IMR-90 (cell line): ENCODE results near the gene PRAF2. TPM values are rescaled to one million over a fixed set of nuclear protein-coding genes. Genes with fewer than 3 reads are reported as not detected.

ENCODE experiments used
- ATAC-seq: fragments of 200-7000 bp; cut with Tn5 transposase; 2 replicates; pipeline ENCODE4 v1.9.1; 2020; ENCODE audit warnings: low read depth, mild to moderate bottlenecking, moderate library complexity
- BruUV-seq: library from RNA; stranded (reverse); fragments of 400-500 nt; replicated peaks from 2 replicates; lab custom pipeline; 2021; lab: Mats Ljungman, UMichigan
- CTCF ChIA-PET: fragments of 300-600 bp; formaldehyde crosslinking; extraction: SDS; loops from one replicate; lab custom pipeline; 2021; ENCODE audit warnings: antibody characterized with exemption; lab: Yijun Ruan, JAX
- POLR2A ChIA-PET: fragments of 300-600 bp; sonication (Branson Sonifier 250); formaldehyde crosslinking; loops from one replicate; lab custom pipeline; 2022; ENCODE audit warnings: antibody characterized with exemption; ENCODE audit not compliant: unreplicated experiment; lab: Charles Lee
- DNase-seq: peaks from one replicate; pipeline ENCODE4 v3.0.0; 2013
- H2AFZ ChIP-seq: replicated peaks from 2 replicates; pipeline ENCODE3; 2013; ENCODE audit warnings: low read length, mild to moderate bottlenecking; ENCODE audit not compliant: poor library complexity
- H2AK5ac ChIP-seq: 2 replicates; pipeline ENCODE4 v1.6.1; 2013; ENCODE audit warnings: low read depth, low read length, inconsistent platforms
- H2AK9ac ChIP-seq: replicated peaks from 2 replicates; pipeline ENCODE3; 2013; ENCODE audit warnings: mild to moderate bottlenecking, low read depth, low read length, moderate library complexity; ENCODE audit not compliant: poor library complexity
- H2BK120ac ChIP-seq: 2 replicates; pipeline ENCODE4 v1.6.1; 2013; ENCODE audit warnings: low read depth, low read length, inconsistent platforms
- H2BK15ac ChIP-seq: 3 replicates; pipeline ENCODE4 v1.6.1; 2013; ENCODE audit warnings: low read depth, low read length, inconsistent platforms
- H2BK20ac ChIP-seq: 2 replicates; pipeline ENCODE4 v1.6.1; 2013; ENCODE audit warnings: low read depth, mild to moderate bottlenecking, inconsistent platforms, low read length, moderate library complexity
- H2BK5ac ChIP-seq: 2 replicates; pipeline ENCODE4 v1.6.1; 2013; ENCODE audit warnings: mild to moderate bottlenecking, low read depth, low read length, inconsistent platforms; ENCODE audit not compliant: poor library complexity, severe bottlenecking
- H3K14ac ChIP-seq: replicated peaks from 2 replicates; pipeline ENCODE4 v1.6.1; 2013; ENCODE audit warnings: low read depth, low read length, inconsistent platforms
- H3K18ac ChIP-seq: 2 replicates; pipeline ENCODE4 v1.6.1; 2013; ENCODE audit warnings: low read depth, low read length, control low read depth
- H3K23ac ChIP-seq: 2 replicates; pipeline ENCODE4 v1.6.1; 2013; ENCODE audit warnings: low read depth, low read length, inconsistent platforms
- H3K27ac ChIP-seq: 2 replicates; pipeline ENCODE4 v1.5.1; 2013; ENCODE audit warnings: mild to moderate bottlenecking, control low read depth, low read length; ENCODE audit not compliant: insufficient read depth
- H3K27me3 ChIP-seq: 2 replicates; pipeline ENCODE4 v1.6.1; 2013; ENCODE audit warnings: low read length; ENCODE audit not compliant: control insufficient read depth, insufficient read depth
- H3K36me3 ChIP-seq: 2 replicates; pipeline ENCODE4 v1.6.1; 2013; ENCODE audit warnings: low read length, mixed read lengths; ENCODE audit not compliant: control insufficient read depth, insufficient read depth
- H3K4ac ChIP-seq: 2 replicates; pipeline ENCODE4 v1.6.1; 2013; ENCODE audit warnings: low read depth, low read length, inconsistent platforms
- H3K4me1 ChIP-seq: 2 replicates; pipeline ENCODE4 v1.6.1; 2013; ENCODE audit warnings: low read length, mixed read lengths; ENCODE audit not compliant: control insufficient read depth, insufficient read depth
- H3K4me2 ChIP-seq: 2 replicates; pipeline ENCODE4 v1.6.1; 2013; ENCODE audit warnings: low read depth, mild to moderate bottlenecking, control low read depth, low read length, moderate library complexity
- H3K4me3 ChIP-seq: 2 replicates; pipeline ENCODE4 v1.5.1; 2013; ENCODE audit warnings: low read depth, mild to moderate bottlenecking, control low read depth, low read length, moderate library complexity; ENCODE audit not compliant: insufficient read depth
- H3K56ac ChIP-seq: 2 replicates; pipeline ENCODE4 v1.6.1; 2013; ENCODE audit warnings: low read length, inconsistent platforms; ENCODE audit not compliant: insufficient read depth; ENCODE audit errors: extremely low read depth
- H3K79me1 ChIP-seq, 2 experiments: 2 replicates each; pipeline ENCODE4 v1.6.1; 2013; ENCODE audit warnings: low read length in 2 of 2, inconsistent platforms in 1 of 2, low read depth in 1 of 2
- H3K9ac ChIP-seq: 2 replicates; pipeline ENCODE4 v1.6.1; 2013; ENCODE audit warnings: low read depth, low read length, control low read depth
- H3K9me1 ChIP-seq: 2 replicates; pipeline ENCODE4 v1.6.1; 2013; ENCODE audit warnings: low read length, inconsistent platforms; ENCODE audit not compliant: insufficient read depth
- H3K9me3 ChIP-seq: 2 replicates; pipeline ENCODE4 v1.6.1; 2013; ENCODE audit warnings: low read length; ENCODE audit not compliant: control insufficient read depth, insufficient read depth
- H4K20me1 ChIP-seq: 2 replicates; pipeline ENCODE4 v1.6.1; 2013; ENCODE audit warnings: low read length, inconsistent platforms; ENCODE audit not compliant: insufficient read depth
- H4K5ac ChIP-seq: 2 replicates; pipeline ENCODE4 v1.6.1; 2013; ENCODE audit warnings: mild to moderate bottlenecking, low read depth, low read length, control low read depth
- H4K8ac ChIP-seq, 2 experiments: 2 replicates each; pipeline ENCODE4 v1.6.1; 2013; ENCODE audit warnings: low read depth in 2 of 2, low read length in 2 of 2, control low read depth in 1 of 2, inconsistent platforms in 1 of 2
- H4K91ac ChIP-seq: 2 replicates; pipeline ENCODE4 v1.6.1; 2013; ENCODE audit warnings: low read depth, low read length, inconsistent platforms; ENCODE audit not compliant: insufficient read depth
- BHLHE40 ChIP-seq: fragments of 150-350 bp; IDR thresholded peaks from 2 replicates; pipeline ENCODE4 v1.6.1; 2016; ENCODE audit warnings: mild to moderate bottlenecking, low read depth, low read length
- CEBPB ChIP-seq: IDR thresholded peaks from 2 replicates; pipeline ENCODE4 v1.6.1; 2012; ENCODE audit warnings: low read depth, low read length, improper control_type of control experiment
- CHD1 ChIP-seq: IDR thresholded peaks from 2 replicates; pipeline ENCODE4 v1.6.1; 2012; ENCODE audit warnings: low read depth, low read length, improper control_type of control experiment
- CTCF ChIP-seq: conservative IDR thresholded peaks from 2 replicates; pipeline ENCODE4 v1.5.1; 2012; ENCODE audit warnings: mild to moderate bottlenecking, low read depth, low read length, improper control_type of control experiment
- ELK1 ChIP-seq: fragments of 150-350 bp; IDR thresholded peaks from 2 replicates; pipeline ENCODE4 v1.6.1; 2016; ENCODE audit warnings: low read depth, mild to moderate bottlenecking, low read length, moderate library complexity, borderline replicate concordance
- FOS ChIP-seq: fragments of 150-350 bp; IDR thresholded peaks from 2 replicates; pipeline ENCODE4 v1.6.1; 2016; ENCODE audit warnings: low read depth, low read length
- MAFK ChIP-seq: IDR thresholded peaks from 2 replicates; pipeline ENCODE4 v1.6.1; 2012; ENCODE audit warnings: low read depth, low read length, improper control_type of control experiment
- MAZ ChIP-seq: IDR thresholded peaks from 2 replicates; pipeline ENCODE4 v1.6.1; 2012; ENCODE audit warnings: low read depth, mild to moderate bottlenecking, low read length, improper control_type of control experiment, moderate library complexity, borderline replicate concordance
- MXI1 ChIP-seq: IDR thresholded peaks from 2 replicates; pipeline ENCODE4 v1.6.1; 2012; ENCODE audit warnings: low read depth, mild to moderate bottlenecking, low read length, moderate library complexity, borderline replicate concordance
- NFE2L2 ChIP-seq: fragments of 150-350 bp; IDR thresholded peaks from 2 replicates; pipeline ENCODE4 v1.6.1; 2016; ENCODE audit warnings: low read depth, mild to moderate bottlenecking, low read length
- POLR2A ChIP-seq: IDR thresholded peaks from 2 replicates; pipeline ENCODE4 v1.6.1; 2012; ENCODE audit warnings: mild to moderate bottlenecking, low read depth, low read length
- RAD21 ChIP-seq: IDR thresholded peaks from 2 replicates; pipeline ENCODE4 v1.6.1; 2012; ENCODE audit warnings: low read length, improper control_type of control experiment
- RCOR1 ChIP-seq: IDR thresholded peaks from 2 replicates; pipeline ENCODE4 v1.6.1; 2012; ENCODE audit warnings: mild to moderate bottlenecking, low read length, improper control_type of control experiment; ENCODE audit not compliant: insufficient replicate concordance
- RFX5 ChIP-seq: IDR thresholded peaks from 2 replicates; pipeline ENCODE4 v1.8.0; 2012; ENCODE audit warnings: low read depth, mild to moderate bottlenecking, low read length, moderate library complexity
- SMC3 ChIP-seq: fragments of 150-350 bp; IDR thresholded peaks from 2 replicates; pipeline ENCODE4 v1.6.1; 2016; ENCODE audit warnings: low read depth, mild to moderate bottlenecking, antibody characterized with exemption, low read length, moderate library complexity
- WGBS, 2 experiments: methylation state at CpG; one replicate each; pipeline versions ENCODE4 v1.1.5 to v1.1.7; 2013; ENCODE audit warnings: missing lambda C conversion rate in 2 of 2; ENCODE audit not compliant: insufficient read length in 1 of 2; ENCODE audit errors: extremely low coverage in 2 of 2; 5-methylcytosine and 5-hydroxymethylcytosine counted together
- dilution Hi-C: fragments of 300-500 bp; cut with HindIII; formaldehyde crosslinking; loops from one replicate; pipeline ENCODE4 v1.14.3; 2018; ENCODE audit warnings: low sequenced_read_pairs; ENCODE audit not compliant: unreplicated experiment
- in situ Hi-C: fragments of 300-500 bp; cut with MboI; formaldehyde crosslinking; loops from 3 replicates; pipeline ENCODE4 v1.14.3; 2019; ENCODE audit warnings: low sequenced_read_pairs, inconsistent platforms, mixed read lengths
- intact Hi-C: fragments of 100-400 bp; cut with micrococcal nuclease; formaldehyde crosslinking; loops from 2 replicates; pipeline ENCODE4 v1.10.0; 2022
- polyA plus RNA-seq, 3 experiments: library from polyadenylated mRNA; depleted of rRNA; stranded (reverse); fragments of >200 nt; gene quantifications; 2 replicates each; pipeline ENCODE4 v1.2.3, GENCODE V29; 2012; ENCODE audit warnings: low replicate concordance in 1 of 3
- total RNA-seq: library from RNA; depleted of rRNA; stranded (reverse); fragments of >200 nt; gene quantifications from 2 replicates; pipeline ENCODE4 v1.2.3, GENCODE V29; 2012
- TF ChIP-seq, protein P1 (sequence below): fragments of 150-350 bp; IDR thresholded peaks from 2 replicates; pipeline ENCODE4 v1.6.1; 2017; ENCODE audit warnings: mild to moderate bottlenecking, antibody characterized with exemption, low read length, low read depth

The PRAF2 gene
- total and polyA plus RNA-seq, 2 of the 4 experiments (the other 2 are of a cell fraction): 3.8 to 65.5 TPM

- BruUV-seq: no TSS peak
- Histone ChIP-seq H3K4ac (no peak overlapping the region), H3K4me2 (no peak overlapping the region), H3K27me3 (no peaks in the 10 kb centered on the region), H2BK20ac (no peak overlapping the region), H3K79me1 (no peaks in the 10 kb centered on the region), H2BK120ac (no peak overlapping the region), H3K23ac (no peak overlapping the region), H3K9me1 (no peaks in the 10 kb centered on the region), H2BK5ac (no peak overlapping the region), H3K27ac (no peak overlapping the region), H2AFZ (no peak overlapping the region), H3K14ac (no peak overlapping the region), H4K91ac (no peak overlapping the region), H3K56ac (no peak overlapping the region), H3K18ac (no peak overlapping the region), H3K4me1 (no peaks in the 10 kb centered on the region), H3K9me3 (no peaks in the 10 kb centered on the region), H3K36me3 (peaks cover 9% of the 10 kb centered on the region; the same call in 1 of the 2 replicates), H2BK15ac (no peak overlapping the region), H3K9ac (no peak overlapping the region), H2AK5ac (no peak overlapping the region), H4K5ac (no peak overlapping the region), H4K20me1 (no peaks in the 10 kb centered on the region), H2AK9ac (no peak overlapping the region), H3K4me3 (no peak overlapping the region), H4K8ac (no peak overlapping the region)
- ATAC-seq (no peak), DNase-seq (no peak)
- CTCF ChIA-PET: interaction anchor here (1.0 kb wide), 1 partner anchor 30 kb away, joined by 3 read pairs; no protein-coding TSS in a partner anchor
- WGBS, 2 experiments: no CpG with 5 or more reads among the region's 3 CpGs
- in situ Hi-C loops (no loop called here), dilution Hi-C loops (no loop called here), intact Hi-C loops (no loop called here)
- no peak for TF ChIP-seq FOS
- no peak for TF ChIP-seq BHLHE40
- TF ChIP-seq CEBPB: no peak
- TF ChIP-seq RAD21: no peak
- TF ChIP-seq, protein P1, sequence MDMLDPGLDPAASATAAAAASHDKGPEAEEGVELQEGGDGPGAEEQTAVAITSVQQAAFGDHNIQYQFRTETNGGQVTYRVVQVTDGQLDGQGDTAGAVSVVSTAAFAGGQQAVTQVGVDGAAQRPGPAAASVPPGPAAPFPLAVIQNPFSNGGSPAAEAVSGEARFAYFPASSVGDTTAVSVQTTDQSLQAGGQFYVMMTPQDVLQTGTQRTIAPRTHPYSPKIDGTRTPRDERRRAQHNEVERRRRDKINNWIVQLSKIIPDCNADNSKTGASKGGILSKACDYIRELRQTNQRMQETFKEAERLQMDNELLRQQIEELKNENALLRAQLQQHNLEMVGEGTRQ: no peak
- TF ChIP-seq SMC3: no peak
- TF ChIP-seq RCOR1: no peak
- no peak for TF ChIP-seq RFX5
- no peak for TF ChIP-seq POLR2A
- TF ChIP-seq CHD1: no peak
- no peak for TF ChIP-seq MXI1
- no peak for TF ChIP-seq MAFK
- TF ChIP-seq ELK1: no peak
- no peak for TF ChIP-seq MAZ
- TF ChIP-seq NFE2L2: no peak
- no peak for TF ChIP-seq CTCF
- POLR2A ChIA-PET: no interaction called here
These were observed 38.0 kb upstream of the PRAF2 start for GRCh38 chrX:49111791-49112190.
